Measurements from ENCODE around the gene YIPF5. TPM values are rescaled to one million over a fixed set of nuclear protein-coding genes. Genes with fewer than 3 reads are reported as not detected.

The YIPF5 gene
- polyA plus RNA-seq, 1 donor (not counting 4 experiments of a cell fraction or from before 2014, with no cell fraction given): 83.9 TPM

DNA sequence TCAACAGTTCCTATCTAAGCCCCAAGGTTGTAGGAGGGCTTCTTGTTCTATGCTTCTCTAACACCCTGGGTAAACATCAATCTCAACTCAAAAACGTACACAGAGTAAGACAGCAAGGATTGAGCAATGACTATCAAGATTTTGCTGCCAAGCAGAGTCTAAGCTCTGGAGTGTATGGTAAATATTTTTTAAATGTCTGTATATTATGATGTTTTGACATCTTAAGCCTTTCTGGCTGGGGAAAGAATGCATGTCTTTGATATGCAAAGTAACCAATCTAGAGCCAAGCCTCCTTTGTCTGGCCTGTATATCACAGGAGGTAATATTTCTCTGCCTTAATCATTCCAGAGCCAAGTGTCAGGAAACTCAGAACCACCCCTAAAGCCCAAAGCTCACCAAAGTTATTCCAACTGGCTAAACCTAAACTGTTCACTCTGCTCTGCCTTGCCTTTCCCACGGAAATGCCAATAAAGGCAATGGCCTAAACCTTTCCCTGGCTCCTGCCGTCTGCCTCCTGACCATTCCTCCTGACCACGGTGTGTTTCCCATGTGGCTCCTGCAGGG lies 45.2 kb downstream of the YIPF5 start:
- TF ChIP-seq EZH2 (IDR thresholded peaks at IDR 0.05; ENCODE audit: low read length): no peak
- TF ChIP-seq, protein P1, sequence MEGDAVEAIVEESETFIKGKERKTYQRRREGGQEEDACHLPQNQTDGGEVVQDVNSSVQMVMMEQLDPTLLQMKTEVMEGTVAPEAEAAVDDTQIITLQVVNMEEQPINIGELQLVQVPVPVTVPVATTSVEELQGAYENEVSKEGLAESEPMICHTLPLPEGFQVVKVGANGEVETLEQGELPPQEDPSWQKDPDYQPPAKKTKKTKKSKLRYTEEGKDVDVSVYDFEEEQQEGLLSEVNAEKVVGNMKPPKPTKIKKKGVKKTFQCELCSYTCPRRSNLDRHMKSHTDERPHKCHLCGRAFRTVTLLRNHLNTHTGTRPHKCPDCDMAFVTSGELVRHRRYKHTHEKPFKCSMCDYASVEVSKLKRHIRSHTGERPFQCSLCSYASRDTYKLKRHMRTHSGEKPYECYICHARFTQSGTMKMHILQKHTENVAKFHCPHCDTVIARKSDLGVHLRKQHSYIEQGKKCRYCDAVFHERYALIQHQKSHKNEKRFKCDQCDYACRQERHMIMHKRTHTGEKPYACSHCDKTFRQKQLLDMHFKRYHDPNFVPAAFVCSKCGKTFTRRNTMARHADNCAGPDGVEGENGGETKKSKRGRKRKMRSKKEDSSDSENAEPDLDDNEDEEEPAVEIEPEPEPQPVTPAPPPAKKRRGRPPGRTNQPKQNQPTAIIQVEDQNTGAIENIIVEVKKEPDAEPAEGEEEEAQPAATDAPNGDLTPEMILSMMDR (optimal IDR thresholded peaks at IDR 0.05 in 1 of 3, IDR thresholded peaks at IDR 0.05 in 1 of 3, conservative IDR thresholded peaks at IDR 0.05 in 1 of 3; ENCODE audit: extremely low read depth in 1 of 3, insufficient read depth in 2 of 3, low read length in 3 of 3): no peak

DNA sequence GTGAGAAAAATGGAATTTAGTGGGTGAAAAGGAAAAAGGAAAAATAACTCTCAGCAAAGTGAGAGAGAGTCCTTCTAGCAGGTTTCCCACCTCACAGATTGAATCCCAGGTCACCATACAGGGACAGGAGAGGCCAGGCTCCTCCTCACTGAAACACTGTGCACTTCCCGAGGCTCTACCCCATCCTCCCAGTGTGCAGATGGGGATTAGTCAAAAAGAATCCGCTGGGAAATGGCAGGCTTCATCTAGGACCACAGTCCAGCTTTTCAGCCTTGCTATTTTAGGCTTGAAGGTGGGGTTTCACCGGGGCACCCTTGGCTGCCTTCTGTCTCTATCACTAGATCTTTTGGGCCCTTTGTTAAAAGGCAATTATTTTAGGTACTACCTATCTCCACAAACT lies 47.8 kb downstream of the YIPF5 start:
- Histone ChIP-seq H3K4me1 (ENCODE audit: control insufficient read depth, extremely low read depth, insufficient read depth, low read length) (peaks cover 14% of the 10 kb centered on the region), H3K4me3 (ENCODE audit: control insufficient read depth in 2 of 3, extremely low read depth in 1 of 3, insufficient read depth in 2 of 3, low read depth in 1 of 3, low read length in 3 of 3) (no peak overlapping the region), H3K36me3 (ENCODE audit: control insufficient read depth in 2 of 2, extremely low read depth in 1 of 2, insufficient read depth in 2 of 2, low read length in 2 of 2) (no peaks in the 10 kb centered on the region), H3K9ac (ENCODE audit: control insufficient read depth, extremely low read depth, insufficient read depth, low read length) (no peak overlapping the region), H3K79me2 (ENCODE audit: control insufficient read depth, insufficient read depth, low read length) (no peaks in the 10 kb centered on the region), H3K9me3 (ENCODE audit: control insufficient read depth, low read depth, low read length) (no peaks in the 10 kb centered on the region), H3K27me3 (ENCODE audit: control insufficient read depth, extremely low read depth, insufficient read depth, low read length) (no peaks in the 10 kb centered on the region), H3K4me2 (ENCODE audit: control insufficient read depth, extremely low read depth, insufficient read depth, low read depth, low read length) (peak overlapping the region; percentile 35), H3K27ac (ENCODE audit: control insufficient read depth, insufficient read depth, low read length) (no peak overlapping the region), H3K9me1 (ENCODE audit: control insufficient read depth, extremely low read depth, insufficient read depth, low read length) (no peaks in the 10 kb centered on the region), H2AFZ (ENCODE audit: control insufficient read depth, low read length) (peak overlapping the region; percentile 52), H4K20me1 (ENCODE audit: control insufficient read depth, extremely low read depth, insufficient read depth, low read length) (no peaks in the 10 kb centered on the region)
- FAIRE-seq: no peak
- TF ChIP-seq, protein P1 (optimal IDR thresholded peaks at IDR 0.05 in 1 of 3, IDR thresholded peaks at IDR 0.05 in 1 of 3, conservative IDR thresholded peaks at IDR 0.05 in 1 of 3; ENCODE audit: extremely low read depth in 1 of 3, insufficient read depth in 2 of 3, low read length in 3 of 3): no peak
- TF ChIP-seq EZH2 (IDR thresholded peaks at IDR 0.05; ENCODE audit: low read length): no peak
- DNase-seq (ENCODE audit: low read depth, low spot score): no peak
- dilution Hi-C loops (cut with MboI; ENCODE audit: extremely low pct_ligation_motif_present, low sequenced_read_pairs): no loop called here

More for the DNA sequence above, 45.2 kb downstream of the YIPF5 start:
- no peaks in the 10 kb centered on the region for H4K20me1 ChIP-seq (ENCODE audit: control insufficient read depth, extremely low read depth, insufficient read depth, low read length)
- H3K9ac ChIP-seq (ENCODE audit: control insufficient read depth, extremely low read depth, insufficient read depth, low read length): no peak overlapping the region
- peaks cover 14% of the 10 kb centered on the region for H3K4me1 ChIP-seq (ENCODE audit: control insufficient read depth, extremely low read depth, insufficient read depth, low read length)
- FAIRE-seq: peak; percentile 17
- DNase-seq (ENCODE audit: low read depth, low spot score): no peak
- dilution Hi-C loops (cut with MboI; ENCODE audit: extremely low pct_ligation_motif_present, low sequenced_read_pairs): no loop called here
- no peak overlapping the region for H3K4me2 ChIP-seq (ENCODE audit: control insufficient read depth, extremely low read depth, insufficient read depth, low read depth, low read length)
- no peaks in the 10 kb centered on the region for H3K79me2 ChIP-seq (ENCODE audit: control insufficient read depth, insufficient read depth, low read length)
- no peaks in the 10 kb centered on the region for H3K27me3 ChIP-seq (ENCODE audit: control insufficient read depth, extremely low read depth, insufficient read depth, low read length)
- no peaks in the 10 kb centered on the region for H3K36me3 ChIP-seq (ENCODE audit: control insufficient read depth in 2 of 2, extremely low read depth in 1 of 2, insufficient read depth in 2 of 2, low read length in 2 of 2)
- H2AFZ ChIP-seq (ENCODE audit: control insufficient read depth, low read length): peak overlapping the region; percentile 43
- no peaks in the 10 kb centered on the region for H3K9me3 ChIP-seq (ENCODE audit: control insufficient read depth, low read depth, low read length)
- no peaks in the 10 kb centered on the region for H3K9me1 ChIP-seq (ENCODE audit: control insufficient read depth, extremely low read depth, insufficient read depth, low read length)
- H3K4me3 ChIP-seq (ENCODE audit: control insufficient read depth in 2 of 3, extremely low read depth in 1 of 3, insufficient read depth in 2 of 3, low read depth in 1 of 3, low read length in 3 of 3): no peak overlapping the region
- H3K27ac ChIP-seq (ENCODE audit: control insufficient read depth, insufficient read depth, low read length): no peak overlapping the region

Data from keratinocyte (primary cell).